GM18507 (cell line): ENCODE data around the gene AK3.
"Not testable (repeated sequence)": the region's sequence is repeated elsewhere in the genome, so short reads cannot be mapped to it uniquely, and the experiment has no call there.

Source experiments
- DNase-seq: peaks from one replicate; pipeline ENCODE4 v3.0.0; 2011; ENCODE audit warnings: low read depth; ENCODE audit not compliant: insufficient read length; ENCODE audit errors: extremely low spot score
- FAIRE-seq: peaks from 2 replicates; lab custom pipeline; 2011; peaks lifted over from hg19 to GRCh38; lab: Jason Lieb, UNC

The AK3 gene

GRCh38 chr9:4754530-4754929, 13.5 kb upstream of the AK3 start:
- not testable (repeated sequence) for DNase-seq, FAIRE-seq

- no peak for DNase-seq
- peak; percentile 83 for FAIRE-seq
These were observed 9.1 kb upstream of the AK3 start for GRCh38 chr9:4750023-4750673.

- FAIRE-seq: no peak
- DNase-seq: no peak
These were observed 7.6 kb upstream of the AK3 start for GRCh38 chr9:4748612-4749011.

- FAIRE-seq: no peak
- DNase-seq: no peak
These were observed 5.5 kb upstream of the AK3 start for GRCh38 chr9:4746278-4747030.

GRCh38 chr9:4743131-4743875, 2.3 kb upstream of the AK3 start:
- FAIRE-seq: no peak
- DNase-seq: no peak

- no peak for DNase-seq
- no peak for FAIRE-seq
These were observed 1.2 kb upstream of the AK3 start for GRCh38 chr9:4742246-4742645.

GRCh38 chr9:4741365-4742089, 525 bp upstream of the AK3 start:
- DNase-seq: no peak

GRCh38 chr9:4740388-4740637, 689 bp downstream of the AK3 start:
- DNase-seq (no peak), FAIRE-seq (no peak)

More at GRCh38 chr9:4741365-4742089, 525 bp upstream of the AK3 start:
- FAIRE-seq: no peak

- no peak for FAIRE-seq
These were observed 1.2 kb downstream of the AK3 start for GRCh38 chr9:4739587-4740387.

GRCh38 chr9:4738866-4739586, 2.0 kb downstream of the AK3 start:
- no peak for DNase-seq
- peak; percentile 26 for FAIRE-seq

More at GRCh38 chr9:4739587-4740387, 1.2 kb downstream of the AK3 start:
- no peak for DNase-seq

GRCh38 chr9:4734150-4734549, 6.9 kb downstream of the AK3 start:
- peak; percentile 26 for FAIRE-seq

GRCh38 chr9:4732890-4733289, 8.1 kb downstream of the AK3 start:
- FAIRE-seq (no peak), DNase-seq (no peak)

More at GRCh38 chr9:4734150-4734549, 6.9 kb downstream of the AK3 start:
- no peak for DNase-seq

GRCh38 chr9:4727593-4727992, 13.4 kb downstream of the AK3 start:
- FAIRE-seq: peak; percentile 47

GRCh38 chr9:4725706-4726442, 15.1 kb downstream of the AK3 start:
- DNase-seq (no peak), FAIRE-seq (no peak)

More at GRCh38 chr9:4727593-4727992, 13.4 kb downstream of the AK3 start:
- no peak for DNase-seq

- no peak for FAIRE-seq
- no peak for DNase-seq
These were observed 19.3 kb downstream of the AK3 start for GRCh38 chr9:4721736-4722135.

GRCh38 chr9:4718911-4719310, 22.1 kb downstream of the AK3 start:
- no peak for DNase-seq
- no peak for FAIRE-seq

GRCh38 chr9:4717815-4718214, 23.2 kb downstream of the AK3 start:
- FAIRE-seq: no peak
- no peak for DNase-seq

- FAIRE-seq: no peak
- no peak for DNase-seq
These were observed 24.8 kb downstream of the AK3 start for GRCh38 chr9:4716163-4716562.
